ENCODE results near the gene TPSG1. TPM values are rescaled to one million over a fixed set of nuclear protein-coding genes. Genes with fewer than 3 reads are reported as not detected.

Gene TPSG1
- total RNA-seq, 2 donors from 2014 or later, result not detected

DNA sequence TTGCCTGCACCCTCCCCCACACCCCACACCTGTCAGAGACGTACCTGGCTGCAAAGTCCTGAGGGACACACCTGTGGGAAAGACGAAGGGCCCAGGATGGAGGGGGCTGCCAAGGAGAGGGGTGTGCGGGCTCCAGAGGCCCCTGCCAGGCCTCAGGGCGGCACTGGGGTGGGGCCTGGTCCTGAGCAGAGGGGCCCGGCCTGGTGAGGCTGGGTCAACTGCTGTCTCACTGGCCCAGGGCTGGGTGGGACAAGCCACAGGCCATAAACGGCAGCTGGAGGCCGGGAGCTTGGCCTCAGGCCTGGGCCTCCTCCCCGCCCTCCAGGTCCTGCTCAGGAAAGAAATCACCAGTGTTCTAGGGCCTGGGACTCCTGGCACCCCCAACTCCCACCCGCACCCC lies 510 bp downstream of the TPSG1 start:
- Histone ChIP-seq H3K4me3 (no peak overlapping the region), H3K4me1 (no peaks in the 10 kb centered on the region), H3K27me3 (no peaks in the 10 kb centered on the region), H3K36me3 (replicated peaks in 1 of 2; ENCODE audit: insufficient read depth in 1 of 2, low read depth in 2 of 2) (no peaks in the 10 kb centered on the region), H3K27ac (no peak overlapping the region), H3K9me3 (no peaks in the 10 kb centered on the region)
- no peak for TF ChIP-seq POLR2A (IDR thresholded peaks at IDR 0.05)
- TF ChIP-seq, protein P1, sequence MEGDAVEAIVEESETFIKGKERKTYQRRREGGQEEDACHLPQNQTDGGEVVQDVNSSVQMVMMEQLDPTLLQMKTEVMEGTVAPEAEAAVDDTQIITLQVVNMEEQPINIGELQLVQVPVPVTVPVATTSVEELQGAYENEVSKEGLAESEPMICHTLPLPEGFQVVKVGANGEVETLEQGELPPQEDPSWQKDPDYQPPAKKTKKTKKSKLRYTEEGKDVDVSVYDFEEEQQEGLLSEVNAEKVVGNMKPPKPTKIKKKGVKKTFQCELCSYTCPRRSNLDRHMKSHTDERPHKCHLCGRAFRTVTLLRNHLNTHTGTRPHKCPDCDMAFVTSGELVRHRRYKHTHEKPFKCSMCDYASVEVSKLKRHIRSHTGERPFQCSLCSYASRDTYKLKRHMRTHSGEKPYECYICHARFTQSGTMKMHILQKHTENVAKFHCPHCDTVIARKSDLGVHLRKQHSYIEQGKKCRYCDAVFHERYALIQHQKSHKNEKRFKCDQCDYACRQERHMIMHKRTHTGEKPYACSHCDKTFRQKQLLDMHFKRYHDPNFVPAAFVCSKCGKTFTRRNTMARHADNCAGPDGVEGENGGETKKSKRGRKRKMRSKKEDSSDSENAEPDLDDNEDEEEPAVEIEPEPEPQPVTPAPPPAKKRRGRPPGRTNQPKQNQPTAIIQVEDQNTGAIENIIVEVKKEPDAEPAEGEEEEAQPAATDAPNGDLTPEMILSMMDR (IDR thresholded peaks at IDR 0.05), result no peak
- intact Hi-C loops (cut with DNase I), result no loop called here
- DNase-seq (no peak), ATAC-seq (no peak)
- 64 to 72% methylated on average over 5 of the region's 9 CpGs for WGBS, 2 donors

DNA sequence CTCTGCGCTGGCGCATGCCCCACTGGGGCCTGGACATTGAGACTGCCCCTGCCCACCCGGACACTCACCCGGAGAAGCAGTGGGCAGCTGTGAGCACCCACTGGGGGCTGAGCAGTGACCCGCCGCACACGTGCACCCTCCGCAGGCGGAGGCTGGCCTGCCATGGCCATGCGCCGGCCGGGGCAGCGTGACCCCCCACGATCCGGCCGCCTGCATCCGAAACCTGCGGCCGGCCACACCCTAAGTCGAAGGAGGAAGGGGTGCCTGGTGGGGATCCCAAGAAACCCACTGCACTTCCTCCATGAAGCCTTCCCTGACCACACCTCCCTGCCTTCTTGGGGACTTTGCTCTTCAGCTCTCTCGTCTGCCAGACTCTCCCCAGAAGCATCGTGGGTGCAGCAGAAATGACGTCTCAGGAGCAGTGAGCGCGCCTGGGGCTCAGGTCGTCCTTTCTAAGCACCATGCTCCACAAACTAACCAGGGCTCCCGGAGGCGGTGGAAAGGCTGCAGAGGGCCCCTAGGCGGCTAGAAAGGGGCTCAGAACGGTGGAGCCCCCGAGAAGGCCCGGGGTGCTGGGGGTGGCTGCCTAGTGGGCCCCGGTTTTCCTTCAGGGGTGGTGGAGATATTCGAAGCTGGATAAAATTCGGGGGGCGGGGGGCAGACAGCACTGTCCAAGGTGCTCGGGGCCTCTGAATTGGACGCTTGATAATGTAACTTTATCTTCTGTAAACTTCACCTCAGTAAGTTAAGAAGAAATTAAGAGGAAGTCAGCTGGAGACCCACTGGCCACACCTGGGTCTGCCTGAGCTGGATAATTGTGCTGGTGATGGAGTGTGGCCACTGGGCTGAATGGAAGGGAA lies 1.5 kb downstream of the TPSG1 start:
- ATAC-seq (no peak), DNase-seq (no peak)
- Histone ChIP-seq H3K9me3 (no peaks in the 10 kb centered on the region), H3K36me3 (replicated peaks in 1 of 2; ENCODE audit: insufficient read depth in 1 of 2, low read depth in 2 of 2) (no peaks in the 10 kb centered on the region), H3K27me3 (no peaks in the 10 kb centered on the region), H3K27ac (no peak overlapping the region), H3K4me1 (no peaks in the 10 kb centered on the region), H3K4me3 (no peak overlapping the region)
- no peak for TF ChIP-seq POLR2A (IDR thresholded peaks at IDR 0.05)
- TF ChIP-seq, protein P1 (IDR thresholded peaks at IDR 0.05), result no peak
- WGBS, 2 donors, result 69 to 78% methylated on average over 23 to 38 of the region's 38 CpGs
- intact Hi-C loops (cut with DNase I), result no loop called here

DNA sequence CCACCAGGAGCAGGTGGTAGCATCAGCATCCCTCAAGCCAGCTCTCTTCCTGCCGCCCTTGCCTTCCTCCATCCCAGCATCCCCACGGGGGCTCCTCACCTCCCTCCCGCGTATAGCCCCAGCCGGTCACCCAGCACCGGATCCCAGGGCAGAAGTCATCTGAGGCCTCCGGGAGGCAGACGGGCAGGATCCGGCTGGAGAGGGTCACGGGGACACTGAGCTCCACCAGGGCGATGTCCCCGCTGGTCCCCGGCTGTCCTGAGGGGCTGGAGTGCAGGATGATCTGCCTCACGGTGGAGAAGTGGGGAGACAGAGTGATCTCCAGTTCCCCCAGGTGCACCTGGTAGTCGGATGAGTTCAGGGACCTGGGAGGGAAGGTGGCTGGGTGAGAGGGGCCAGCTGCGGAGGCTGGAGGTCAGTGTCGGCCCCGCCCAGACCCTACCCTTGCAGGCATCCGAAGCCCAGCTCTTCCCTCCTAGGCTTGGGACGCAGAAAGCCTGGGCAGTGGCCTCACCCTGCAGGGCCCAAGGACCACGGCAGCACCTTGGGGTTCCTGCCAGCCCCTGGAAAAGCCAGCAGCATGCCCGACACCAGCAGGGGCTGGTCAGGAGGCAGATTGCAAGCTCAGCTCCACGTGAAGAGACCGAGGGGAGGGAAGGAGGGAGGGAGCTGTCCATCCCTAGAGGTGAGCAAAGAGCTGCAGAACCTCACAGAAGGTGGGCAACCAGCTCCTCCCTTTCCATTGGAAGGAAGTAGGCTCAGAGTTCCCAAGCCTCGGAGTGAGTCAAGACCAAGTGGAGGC lies 2.3 kb downstream of the TPSG1 start:
- Histone ChIP-seq H3K27ac (no peak overlapping the region), H3K27me3 (no peaks in the 10 kb centered on the region), H3K36me3 (replicated peaks in 1 of 2; ENCODE audit: insufficient read depth in 1 of 2, low read depth in 2 of 2) (no peaks in the 10 kb centered on the region), H3K4me3 (no peak overlapping the region), H3K4me1 (no peaks in the 10 kb centered on the region), H3K9me3 (no peaks in the 10 kb centered on the region)
- DNase-seq (no peak), ATAC-seq (no peak)
- TF ChIP-seq, protein P1 (IDR thresholded peaks at IDR 0.05), result no peak
- no peak for TF ChIP-seq POLR2A (IDR thresholded peaks at IDR 0.05)
- intact Hi-C loops (cut with DNase I), result no loop called here
- 62 to 65% methylated on average over 5 to 21 of the region's 25 CpGs for WGBS, 2 donors

DNA sequence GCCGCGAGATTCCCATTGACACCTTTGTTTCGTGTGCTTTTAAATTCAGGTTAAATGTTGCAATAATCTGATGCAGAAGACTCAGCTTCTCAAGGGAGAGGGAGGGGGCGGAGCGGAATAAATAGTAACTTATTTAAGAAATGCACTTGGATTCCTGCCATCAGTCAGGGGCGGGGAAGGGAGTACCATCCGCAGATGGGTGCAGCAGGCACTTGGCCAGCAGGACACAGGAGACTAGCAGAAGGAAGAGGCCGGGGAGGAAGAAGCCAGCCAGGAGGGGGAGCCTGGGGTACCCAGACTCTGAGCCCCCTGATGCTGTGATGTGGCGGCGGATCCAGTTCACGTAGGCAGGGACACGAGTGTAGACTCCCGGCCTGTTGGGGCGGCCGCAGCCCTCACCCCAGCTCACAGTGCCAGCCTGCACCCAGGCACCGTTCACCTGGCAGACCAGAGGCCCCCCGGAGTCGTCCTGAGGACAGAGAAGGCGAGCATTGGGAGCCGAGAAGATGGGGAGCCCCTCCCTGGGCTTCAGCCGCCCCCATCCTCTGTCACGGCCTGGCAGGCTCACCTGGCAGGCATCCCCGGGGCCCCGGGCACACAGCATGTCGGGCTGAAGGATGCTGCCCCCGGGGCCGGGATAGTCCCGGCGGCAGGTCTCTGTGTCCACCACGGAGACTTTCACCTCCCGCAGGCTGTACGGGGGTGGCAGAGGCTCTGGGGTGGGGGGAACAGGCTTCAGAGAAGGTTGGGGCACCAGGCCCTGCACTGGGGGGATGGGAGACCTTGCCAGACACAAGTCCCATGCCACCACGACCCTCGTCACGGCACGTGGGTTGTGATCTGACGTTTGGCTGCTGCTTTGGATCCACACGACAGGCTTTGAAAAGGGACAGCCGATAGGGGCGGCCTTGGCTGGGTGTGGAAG lies 3.2 kb downstream of the TPSG1 start:
- Histone ChIP-seq H3K4me1 (no peaks in the 10 kb centered on the region), H3K4me3 (no peak overlapping the region), H3K36me3 (replicated peaks in 1 of 2; ENCODE audit: insufficient read depth in 1 of 2, low read depth in 2 of 2) (no peaks in the 10 kb centered on the region), H3K9me3 (no peaks in the 10 kb centered on the region), H3K27ac (no peak overlapping the region), H3K27me3 (no peaks in the 10 kb centered on the region)
- DNase-seq, result no peak
- intact Hi-C loops (cut with DNase I), result no loop called here
- WGBS, 2 donors, result 61 to 69% methylated on average over 23 to 29 of the region's 40 CpGs
- no peak for ATAC-seq
- TF ChIP-seq POLR2A (IDR thresholded peaks at IDR 0.05), result no peak
- TF ChIP-seq, protein P1 (IDR thresholded peaks at IDR 0.05), result no peak
